Uterus (tissue), 4 donors: ENCODE results near the gene SDHAF2. TPM values are rescaled to one million over a fixed set of nuclear protein-coding genes. Genes with fewer than 3 reads are reported as not detected.

ENCODE experiments used
- DNase-seq, 2 donors: peaks; one replicate each; pipeline ENCODE4 v3.0.0-alpha.2; 2019 to 2020
- H3K27ac ChIP-seq, 2 donors: fragments of 200-600 bp; sonication (generic); 1 replicate in 1 of 2; 2 replicates in 1 of 2; pipeline ENCODE4 v1.5.1; 2016 to 2018
- H3K27me3 ChIP-seq, 2 donors: fragments of 200-600 bp; sonication (generic); one replicate each; pipeline ENCODE4 v1.5.1; 2018 to 2019; ENCODE audit warnings: control low read depth in 1 of 2
- H3K36me3 ChIP-seq, 2 donors: fragments of 200-600 bp; sonication (generic); one replicate each; pipeline ENCODE4 v1.5.1; 2019; ENCODE audit warnings: control low read depth in 1 of 2
- H3K4me1 ChIP-seq, 2 donors: fragments of 200-600 bp; sonication (generic); one replicate each; pipeline ENCODE4 v1.5.1; 2018 to 2019; ENCODE audit warnings: control low read depth in 1 of 2
- H3K4me3 ChIP-seq, 2 donors: fragments of 200-600 bp; sonication (generic); 1 replicate in 1 of 2; 2 replicates in 1 of 2; pipeline ENCODE4 v1.5.1; 2018 to 2019; ENCODE audit warnings: mild to moderate bottlenecking in 1 of 2
- H3K9me3 ChIP-seq, 2 donors: fragments of 200-600 bp; sonication (generic); one replicate each; pipeline ENCODE4 v1.5.1; 2019; ENCODE audit warnings: control low read depth in 1 of 2
- POLR2A ChIP-seq, 2 donors: fragments of 450-650 bp; IDR thresholded peaks; one replicate each; pipeline ENCODE4 v1.6.1; 2016; ENCODE audit warnings: antibody characterized with exemption in 2 of 2, mild to moderate bottlenecking in 1 of 2, moderate library complexity in 1 of 2
- intact Hi-C: fragments of 100-400 bp; cut with DNase I; formaldehyde crosslinking; loops from one replicate; pipeline ENCODE4 v1.15.1; 2023; ENCODE audit warnings: low total_unique reads
- total RNA-seq, 4 donors: library from RNA; depleted of rRNA in 3 of 4; stranded (reverse); fragments of >200 nt in 3 of 4; gene quantifications; one replicate each; pipeline versions ENCODE4 v1.1.0 to v1.2.4, GENCODE V29; 2014 to 2023
- TF ChIP-seq, protein P1 (sequence below), 4 experiments: fragments of 200-600 bp in 2 of 4; fragments of 450-650 bp in 2 of 4; sonication (generic) in 2 of 4; IDR thresholded peaks; one replicate each; pipeline ENCODE4 v1.5.1; 2016 to 2019; ENCODE audit warnings: antibody characterized with exemption in 4 of 4, mild to moderate bottlenecking in 2 of 4, moderate library complexity in 1 of 4
- donor health status: DM: yes; HTN: yes; CAD: no.

Gene SDHAF2
- total RNA-seq, 4 donors from 2014 or later, result 2.8 to 43.9 (median 16.1) TPM

DNA sequence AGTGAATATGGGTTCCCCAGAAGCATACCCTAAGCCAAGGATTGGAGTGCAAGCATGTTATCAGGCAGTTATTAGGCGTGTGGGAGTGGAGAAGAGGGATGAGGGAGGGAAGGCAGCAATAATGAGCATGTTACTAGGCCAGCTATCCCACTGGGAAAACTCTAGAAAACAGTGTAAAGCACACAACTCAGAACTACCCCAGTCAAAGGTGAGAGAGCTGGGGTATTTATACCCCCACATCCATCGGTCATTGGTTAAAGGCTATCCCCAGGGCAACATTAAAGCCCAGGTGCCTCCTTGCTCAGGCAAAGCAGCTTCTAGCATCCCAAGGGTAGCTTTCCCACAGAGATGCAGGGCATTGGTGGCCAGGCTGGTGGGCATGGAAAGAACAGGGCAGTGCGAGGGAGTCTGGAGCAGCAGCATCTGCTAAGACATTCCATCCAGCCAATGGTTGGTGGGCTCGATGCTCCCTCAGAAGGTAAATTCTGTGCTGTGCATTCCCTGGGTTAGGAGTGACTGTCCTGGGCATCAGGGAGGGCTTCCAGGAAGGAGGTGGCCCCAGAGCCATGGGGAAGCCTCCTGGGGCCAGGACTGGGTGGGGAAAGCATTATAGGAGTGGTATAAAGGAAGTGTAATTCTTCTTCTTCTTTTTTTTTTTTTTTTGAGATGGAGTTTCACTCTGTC, 57.6 kb downstream of the SDHAF2 start:
- no peaks in the 10 kb centered on the region for H3K9me3 ChIP-seq
- no peak for TF ChIP-seq POLR2A (IDR thresholded peaks at IDR 0.05)
- TF ChIP-seq, protein P1, sequence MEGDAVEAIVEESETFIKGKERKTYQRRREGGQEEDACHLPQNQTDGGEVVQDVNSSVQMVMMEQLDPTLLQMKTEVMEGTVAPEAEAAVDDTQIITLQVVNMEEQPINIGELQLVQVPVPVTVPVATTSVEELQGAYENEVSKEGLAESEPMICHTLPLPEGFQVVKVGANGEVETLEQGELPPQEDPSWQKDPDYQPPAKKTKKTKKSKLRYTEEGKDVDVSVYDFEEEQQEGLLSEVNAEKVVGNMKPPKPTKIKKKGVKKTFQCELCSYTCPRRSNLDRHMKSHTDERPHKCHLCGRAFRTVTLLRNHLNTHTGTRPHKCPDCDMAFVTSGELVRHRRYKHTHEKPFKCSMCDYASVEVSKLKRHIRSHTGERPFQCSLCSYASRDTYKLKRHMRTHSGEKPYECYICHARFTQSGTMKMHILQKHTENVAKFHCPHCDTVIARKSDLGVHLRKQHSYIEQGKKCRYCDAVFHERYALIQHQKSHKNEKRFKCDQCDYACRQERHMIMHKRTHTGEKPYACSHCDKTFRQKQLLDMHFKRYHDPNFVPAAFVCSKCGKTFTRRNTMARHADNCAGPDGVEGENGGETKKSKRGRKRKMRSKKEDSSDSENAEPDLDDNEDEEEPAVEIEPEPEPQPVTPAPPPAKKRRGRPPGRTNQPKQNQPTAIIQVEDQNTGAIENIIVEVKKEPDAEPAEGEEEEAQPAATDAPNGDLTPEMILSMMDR (IDR thresholded peaks at IDR 0.05), result no peak

DNA sequence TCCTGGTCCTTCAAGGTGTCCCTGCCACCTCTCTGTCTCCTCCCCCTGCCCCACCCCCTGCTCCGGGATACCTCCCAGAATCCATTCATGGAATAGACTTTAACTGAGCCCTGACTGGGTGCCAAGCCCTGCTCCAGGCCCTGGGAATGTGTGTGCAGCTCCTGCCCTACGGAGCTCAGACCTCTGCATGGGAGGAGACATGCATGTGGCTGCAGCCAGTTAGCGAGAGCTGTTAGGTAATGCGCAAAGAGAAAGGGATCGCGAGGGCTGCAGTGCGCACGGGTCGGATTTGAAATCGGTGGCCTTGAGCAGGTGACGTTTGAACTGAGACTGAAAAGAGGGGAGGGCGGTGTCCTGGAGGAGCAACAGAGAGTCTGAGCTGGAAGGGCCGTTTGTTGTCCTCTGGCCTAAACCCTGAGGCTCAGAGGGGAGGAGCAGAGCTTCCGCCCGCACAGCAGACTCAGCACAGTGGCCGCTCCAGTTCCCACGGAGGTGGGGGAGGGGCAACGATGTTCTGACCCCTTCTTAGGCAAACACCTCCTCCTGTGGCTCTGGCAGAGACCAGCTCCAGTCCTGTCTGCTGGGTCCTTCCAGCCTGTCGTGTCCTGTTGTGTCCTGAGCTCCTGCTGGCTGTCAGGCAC, 58.8 kb downstream of the SDHAF2 start:
- peak; percentile 35 to 39 for DNase-seq
- Histone ChIP-seq H3K4me3 (no peak overlapping the region), H3K27ac (peak overlapping the region; percentile 18 to 34), H3K4me1 (no peaks in the 10 kb centered on the region), H3K27me3 (no peaks in the 10 kb centered on the region), H3K36me3 (no peaks in the 10 kb centered on the region), H3K9me3 (no peaks in the 10 kb centered on the region)
- TF ChIP-seq POLR2A (IDR thresholded peaks at IDR 0.05), result no peak
- TF ChIP-seq, protein P1 (IDR thresholded peaks at IDR 0.05), result no peak
- intact Hi-C loops, result no loop called here

More for the DNA sequence above, 57.6 kb downstream of the SDHAF2 start:
- no peak for DNase-seq
- Histone ChIP-seq H3K27ac (no peak overlapping the region), H3K36me3 (no peaks in the 10 kb centered on the region), H3K4me3 (no peak overlapping the region), H3K27me3 (no peaks in the 10 kb centered on the region), H3K4me1 (no peaks in the 10 kb centered on the region)
- intact Hi-C loops, result no loop called here

DNA sequence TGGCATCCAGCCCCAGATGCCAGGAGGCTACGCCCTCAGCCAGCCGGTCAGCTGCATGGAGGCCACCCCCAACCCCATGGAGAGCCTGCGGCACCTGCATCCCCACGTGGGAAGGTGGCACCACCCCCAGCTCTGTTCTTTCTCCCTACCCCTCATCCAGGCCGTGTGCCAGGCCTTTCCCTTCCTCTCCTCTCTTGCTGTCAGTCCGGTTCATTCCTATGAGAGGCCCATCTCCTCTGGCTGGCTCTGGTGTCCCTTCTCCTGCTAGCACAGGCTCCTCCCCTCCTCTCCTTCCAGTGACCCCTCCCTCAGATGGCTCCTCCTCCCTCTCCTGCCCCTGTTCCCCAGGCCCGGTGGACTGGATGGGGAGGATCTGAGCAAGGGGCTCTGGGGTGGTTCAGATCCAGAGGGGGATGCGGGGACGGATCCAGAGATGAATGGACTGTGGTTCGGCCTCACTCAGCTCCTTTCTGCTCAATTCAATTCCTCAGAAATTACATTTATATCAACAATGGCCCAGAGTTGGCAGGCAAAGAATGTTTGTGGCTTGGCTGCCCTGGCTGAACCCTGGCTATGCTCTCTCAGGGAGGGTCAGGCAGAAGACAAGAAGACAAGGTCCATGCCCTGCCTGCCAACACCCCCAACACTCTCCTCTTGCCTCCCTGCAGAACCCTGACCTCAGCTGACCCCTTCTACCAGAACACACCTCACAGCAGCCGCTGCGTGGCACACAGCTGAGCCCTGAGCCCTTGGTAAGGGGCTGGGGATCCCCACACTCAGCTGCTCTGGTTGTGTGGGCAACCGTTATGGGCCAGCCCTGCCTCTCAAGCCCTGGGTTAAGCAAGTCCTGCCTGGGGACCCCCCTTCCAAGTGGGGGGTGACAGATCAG, 60.2 kb downstream of the SDHAF2 start:
- no peak for DNase-seq
- Histone ChIP-seq H3K36me3 (no peaks in the 10 kb centered on the region), H3K4me3 (no peak overlapping the region), H3K27ac (peak overlapping the region in 1 of 2 donors; percentile 18), H3K27me3 (no peaks in the 10 kb centered on the region), H3K4me1 (no peaks in the 10 kb centered on the region), H3K9me3 (no peaks in the 10 kb centered on the region)
- intact Hi-C loops, result no loop called here
- TF ChIP-seq, protein P1 (IDR thresholded peaks at IDR 0.05), result no peak
- TF ChIP-seq POLR2A (IDR thresholded peaks at IDR 0.05), result no peak

DNA sequence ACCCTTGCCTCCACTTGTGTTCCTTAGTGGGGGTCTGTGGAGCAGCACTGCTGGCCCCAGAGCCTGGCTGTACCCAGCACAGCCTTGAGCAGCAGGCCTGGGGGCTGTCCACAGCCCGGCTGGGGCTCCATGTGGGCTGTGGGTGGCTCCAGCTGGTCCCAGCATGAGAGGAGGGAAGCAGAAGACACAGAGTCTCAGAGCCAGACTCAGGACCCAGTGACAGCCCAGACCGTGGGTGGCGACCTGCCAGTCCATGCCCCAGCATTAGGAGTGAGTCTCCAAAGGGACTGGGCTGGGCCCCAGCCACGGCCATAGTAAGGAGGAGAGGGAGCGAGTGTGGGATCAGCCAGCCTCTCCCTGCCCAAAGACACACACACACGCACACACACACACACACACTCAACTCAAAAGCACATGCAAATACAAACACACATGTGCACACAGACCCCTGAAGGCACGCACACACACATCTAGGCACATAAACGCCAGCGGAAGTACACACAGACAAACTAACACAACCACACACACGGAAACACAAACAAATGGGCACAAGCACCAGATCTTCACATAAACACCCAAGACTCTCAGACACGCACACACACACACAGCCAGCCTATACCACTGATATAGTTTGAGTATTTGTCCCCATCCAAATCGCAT, 61.9 kb downstream of the SDHAF2 start:
- TF ChIP-seq, protein P1 (IDR thresholded peaks at IDR 0.05), result no peak
- no peak for TF ChIP-seq POLR2A (IDR thresholded peaks at IDR 0.05)
- no peaks in the 10 kb centered on the region for H3K9me3 ChIP-seq
- no peak overlapping the region for H3K27ac ChIP-seq
- no peak overlapping the region for H3K4me3 ChIP-seq
- H3K27me3 ChIP-seq, result no peaks in the 10 kb centered on the region
- no peaks in the 10 kb centered on the region for H3K36me3 ChIP-seq
- no peak for DNase-seq
- intact Hi-C loops, result no loop called here
- H3K4me1 ChIP-seq, result no peaks in the 10 kb centered on the region
